ENCODE data around the gene ADCK1. TPM values are rescaled to one million over a fixed set of nuclear protein-coding genes. Genes with fewer than 3 reads are reported as not detected.

Gene ADCK1
- total RNA-seq, 2 donors from 2014 or later, result 2.0 to 2.1 TPM

- no peak overlapping the region for H3K4me3 Mint-ChIP-seq
- H3K27ac Mint-ChIP-seq, result no peak overlapping the region
- no peak for ATAC-seq (replicated peaks)
- no peaks in the 10 kb centered on the region for H3K9me3 Mint-ChIP-seq
- H3K4me1 Mint-ChIP-seq, result no peaks in the 10 kb centered on the region
- no peaks in the 10 kb centered on the region for H3K27me3 Mint-ChIP-seq
- no peaks in the 10 kb centered on the region for H3K36me3 Mint-ChIP-seq (ENCODE audit: low read depth)
These were observed 65.5 kb downstream of the ADCK1 start for GRCh38 chr14:77865455-77865854.

GRCh38 chr14:77866932-77867331, 67.0 kb downstream of the ADCK1 start:
- no peaks in the 10 kb centered on the region for H3K4me1 Mint-ChIP-seq
- no peaks in the 10 kb centered on the region for H3K9me3 Mint-ChIP-seq
- H3K36me3 Mint-ChIP-seq (ENCODE audit: low read depth), result no peaks in the 10 kb centered on the region
- ATAC-seq (replicated peaks), result no peak
- no peaks in the 10 kb centered on the region for H3K27me3 Mint-ChIP-seq
- no peak overlapping the region for H3K4me3 Mint-ChIP-seq
- H3K27ac Mint-ChIP-seq, result no peak overlapping the region

DNA sequence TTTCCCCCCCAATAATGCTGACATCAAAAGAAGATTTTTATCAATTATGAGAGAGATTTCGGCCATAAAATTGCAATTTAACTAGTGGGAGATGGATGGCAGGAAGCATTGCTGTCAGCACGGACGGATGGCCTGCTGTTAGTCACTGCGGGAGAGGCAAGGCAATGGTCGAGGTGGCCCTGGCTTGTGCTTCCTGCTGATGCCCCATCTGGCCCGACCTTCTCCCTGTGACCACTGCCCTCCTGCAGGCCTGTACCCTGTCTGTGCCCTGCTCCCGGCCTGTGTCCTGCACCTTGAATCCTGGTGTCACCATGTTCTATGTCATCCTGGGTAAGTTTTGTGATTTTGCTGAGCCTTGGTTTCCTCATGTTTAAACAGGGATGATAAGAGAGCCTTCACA, 67.6 kb downstream of the ADCK1 start:
- no peaks in the 10 kb centered on the region for H3K27me3 Mint-ChIP-seq
- ATAC-seq (replicated peaks), result no peak
- H3K36me3 Mint-ChIP-seq (ENCODE audit: low read depth), result no peaks in the 10 kb centered on the region
- no peaks in the 10 kb centered on the region for H3K9me3 Mint-ChIP-seq
- no peaks in the 10 kb centered on the region for H3K4me1 Mint-ChIP-seq
- H3K27ac Mint-ChIP-seq, result no peak overlapping the region
- no peak overlapping the region for H3K4me3 Mint-ChIP-seq

- H3K27ac Mint-ChIP-seq, result no peak overlapping the region
- no peaks in the 10 kb centered on the region for H3K36me3 Mint-ChIP-seq (ENCODE audit: low read depth)
- H3K4me3 Mint-ChIP-seq, result no peak overlapping the region
- H3K27me3 Mint-ChIP-seq, result no peaks in the 10 kb centered on the region
- no peak for ATAC-seq (replicated peaks)
- H3K9me3 Mint-ChIP-seq, result peaks cover 4% of the 10 kb centered on the region
- no peaks in the 10 kb centered on the region for H3K4me1 Mint-ChIP-seq
These were observed 68.8 kb downstream of the ADCK1 start for GRCh38 chr14:77868552-77869285.

GRCh38 chr14:77869340-77869739, 69.4 kb downstream of the ADCK1 start:
- Mint-ChIP-seq H3K27ac (no peak overlapping the region), H3K4me3 (no peak overlapping the region), H3K4me1 (peaks cover 4% of the 10 kb centered on the region), H3K36me3 (ENCODE audit: low read depth) (no peaks in the 10 kb centered on the region), H3K27me3 (no peaks in the 10 kb centered on the region), H3K9me3 (peaks cover 4% of the 10 kb centered on the region)
- no peak for ATAC-seq (replicated peaks)

DNA sequence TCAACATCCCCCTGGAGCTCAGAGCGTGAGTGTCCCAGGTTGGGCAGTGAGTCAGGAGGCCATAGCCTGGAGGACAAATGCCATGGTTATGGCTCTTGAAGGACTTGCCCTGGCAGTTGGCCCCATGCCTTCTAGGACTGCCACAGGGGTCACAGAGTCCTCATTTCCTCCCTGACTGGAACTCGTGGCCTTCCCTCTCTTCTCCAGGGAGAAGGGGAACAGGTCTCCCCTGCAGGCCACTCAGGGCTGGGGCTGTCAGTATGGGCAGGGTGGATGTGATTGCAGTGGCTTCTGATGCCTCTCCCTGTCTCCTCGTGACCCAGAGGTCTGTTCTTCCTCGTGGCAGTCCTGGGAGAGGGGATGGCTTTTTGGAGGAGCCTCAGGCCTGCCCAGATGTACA, 70.7 kb downstream of the ADCK1 start:
- H3K9me3 Mint-ChIP-seq, result peaks cover 8% of the 10 kb centered on the region
- no peaks in the 10 kb centered on the region for H3K27me3 Mint-ChIP-seq
- ATAC-seq (replicated peaks), result no peak
- no peaks in the 10 kb centered on the region for H3K36me3 Mint-ChIP-seq (ENCODE audit: low read depth)
- no peak overlapping the region for H3K27ac Mint-ChIP-seq
- peaks cover 8% of the 10 kb centered on the region for H3K4me1 Mint-ChIP-seq
- H3K4me3 Mint-ChIP-seq, result no peak overlapping the region

GRCh38 chr14:77872152-77872551, 72.2 kb downstream of the ADCK1 start:
- no peak overlapping the region for H3K4me3 Mint-ChIP-seq
- no peaks in the 10 kb centered on the region for H3K27me3 Mint-ChIP-seq
- H3K9me3 Mint-ChIP-seq, result peaks cover 11% of the 10 kb centered on the region
- H3K27ac Mint-ChIP-seq, result no peak overlapping the region
- peaks cover 8% of the 10 kb centered on the region for H3K4me1 Mint-ChIP-seq
- no peak for ATAC-seq (replicated peaks)
- no peaks in the 10 kb centered on the region for H3K36me3 Mint-ChIP-seq (ENCODE audit: low read depth)

GRCh38 chr14:77872983-77873382, 73.1 kb downstream of the ADCK1 start:
- Mint-ChIP-seq H3K4me3 (no peak overlapping the region), H3K4me1 (peaks cover 8% of the 10 kb centered on the region), H3K27me3 (no peaks in the 10 kb centered on the region), H3K9me3 (peaks cover 11% of the 10 kb centered on the region), H3K36me3 (ENCODE audit: low read depth) (no peaks in the 10 kb centered on the region), H3K27ac (no peak overlapping the region)
- ATAC-seq (replicated peaks), result no peak

GRCh38 chr14:77878783-77879182, 78.9 kb downstream of the ADCK1 start:
- Mint-ChIP-seq H3K4me3 (no peak overlapping the region), H3K4me1 (peaks cover 8% of the 10 kb centered on the region), H3K36me3 (ENCODE audit: low read depth) (no peaks in the 10 kb centered on the region), H3K9me3 (peaks cover 7% of the 10 kb centered on the region), H3K27ac (no peak overlapping the region), H3K27me3 (no peaks in the 10 kb centered on the region)
- ATAC-seq (replicated peaks), result no peak

GRCh38 chr14:77880056-77880455, 80.1 kb downstream of the ADCK1 start:
- H3K4me3 Mint-ChIP-seq, result no peak overlapping the region
- H3K27me3 Mint-ChIP-seq, result no peaks in the 10 kb centered on the region
- H3K4me1 Mint-ChIP-seq, result no peaks in the 10 kb centered on the region
- H3K36me3 Mint-ChIP-seq (ENCODE audit: low read depth), result no peaks in the 10 kb centered on the region
- no peak overlapping the region for H3K27ac Mint-ChIP-seq
- ATAC-seq (replicated peaks), result no peak
- peaks cover 4% of the 10 kb centered on the region for H3K9me3 Mint-ChIP-seq

GRCh38 chr14:77882098-77882497, 82.2 kb downstream of the ADCK1 start:
- Mint-ChIP-seq H3K27ac (no peak overlapping the region), H3K4me1 (no peaks in the 10 kb centered on the region), H3K9me3 (no peaks in the 10 kb centered on the region), H3K27me3 (no peaks in the 10 kb centered on the region), H3K4me3 (no peak overlapping the region), H3K36me3 (ENCODE audit: low read depth) (peaks cover 2% of the 10 kb centered on the region)
- ATAC-seq (replicated peaks), result no peak

GRCh38 chr14:77882636-77883035, 82.7 kb downstream of the ADCK1 start:
- no peak overlapping the region for H3K27ac Mint-ChIP-seq
- no peak for ATAC-seq (replicated peaks)
- H3K4me1 Mint-ChIP-seq, result no peaks in the 10 kb centered on the region
- no peaks in the 10 kb centered on the region for H3K9me3 Mint-ChIP-seq
- H3K36me3 Mint-ChIP-seq (ENCODE audit: low read depth), result peaks cover 8% of the 10 kb centered on the region
- no peak overlapping the region for H3K4me3 Mint-ChIP-seq
- H3K27me3 Mint-ChIP-seq, result no peaks in the 10 kb centered on the region

GRCh38 chr14:77883131-77883846, 83.4 kb downstream of the ADCK1 start:
- Mint-ChIP-seq H3K4me1 (no peaks in the 10 kb centered on the region), H3K27me3 (no peaks in the 10 kb centered on the region), H3K36me3 (ENCODE audit: low read depth) (peaks cover 14% of the 10 kb centered on the region), H3K4me3 (no peak overlapping the region), H3K27ac (no peak overlapping the region), H3K9me3 (no peaks in the 10 kb centered on the region)
- no peak for ATAC-seq (replicated peaks)

GRCh38 chr14:77883847-77884238, 83.9 kb downstream of the ADCK1 start:
- H3K27me3 Mint-ChIP-seq, result no peaks in the 10 kb centered on the region

DNA sequence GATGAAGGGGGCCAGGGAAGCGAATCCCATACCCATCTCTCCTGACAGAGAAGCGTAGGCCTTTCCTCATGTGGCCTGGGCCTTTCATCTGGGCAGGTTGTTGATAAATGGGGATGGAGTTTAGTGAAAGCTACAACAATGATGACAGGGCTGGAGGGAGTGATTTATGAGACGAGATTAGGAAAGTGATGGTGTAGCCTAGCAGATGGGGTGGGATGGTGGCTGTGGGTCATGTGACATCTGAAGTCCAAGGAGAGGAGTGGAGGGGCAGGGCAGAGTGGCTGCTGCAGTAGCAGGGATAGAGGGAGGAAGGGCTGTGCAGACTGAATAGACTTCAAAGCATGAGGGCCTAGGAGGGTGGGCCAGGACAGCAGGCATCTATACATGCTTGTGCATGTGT, 85.5 kb downstream of the ADCK1 start:
- H3K9me3 Mint-ChIP-seq, result peaks cover 5% of the 10 kb centered on the region
- H3K27ac Mint-ChIP-seq, result no peak overlapping the region
- H3K4me3 Mint-ChIP-seq, result no peak overlapping the region
- peaks cover 26% of the 10 kb centered on the region for H3K36me3 Mint-ChIP-seq (ENCODE audit: low read depth)
- H3K27me3 Mint-ChIP-seq, result no peaks in the 10 kb centered on the region
- no peaks in the 10 kb centered on the region for H3K4me1 Mint-ChIP-seq
- no peak for ATAC-seq (replicated peaks)

More at GRCh38 chr14:77883847-77884238, 83.9 kb downstream of the ADCK1 start:
- Mint-ChIP-seq H3K36me3 (ENCODE audit: low read depth) (peaks cover 18% of the 10 kb centered on the region), H3K27ac (no peak overlapping the region), H3K4me3 (no peak overlapping the region), H3K9me3 (no peaks in the 10 kb centered on the region), H3K4me1 (no peaks in the 10 kb centered on the region)
- no peak for ATAC-seq (replicated peaks)

All from activated T-helper 17 cell treated with anti-CD3 and anti-CD28 coated beads, Interleukin-2, amount 50 U/mL, for 72 hours (primary cell).